ENCODE results near the gene LDLRAD3. TPM values are rescaled to one million over a fixed set of nuclear protein-coding genes. Genes with fewer than 3 reads are reported as not detected.
A peak's percentile ranks its signal among the peaks of the same experiment; 100 is the strongest.

Gene LDLRAD3
- total RNA-seq, 1 experiment from 2014 or later, result 11.4 TPM

- no peak for DNase-seq
- Histone ChIP-seq H3K36me3 (replicated peaks; ENCODE audit: control insufficient read depth, insufficient read depth, low read length) (no peaks in the 10 kb centered on the region), H3K27me3 (ENCODE audit: control insufficient read depth, insufficient read depth, low read length) (no peaks in the 10 kb centered on the region), H3K4me3 (ENCODE audit: insufficient read depth, low read depth, low read length) (no peak overlapping the region)
Measured at GRCh38 chr11:36191941-36192340, 248.1 kb downstream of the LDLRAD3 start.

- Histone ChIP-seq H3K36me3 (replicated peaks; ENCODE audit: control insufficient read depth, insufficient read depth, low read length) (no peaks in the 10 kb centered on the region), H3K27me3 (ENCODE audit: control insufficient read depth, insufficient read depth, low read length) (no peaks in the 10 kb centered on the region), H3K4me3 (ENCODE audit: insufficient read depth, low read depth, low read length) (no peak overlapping the region)
- DNase-seq, result no peak
Measured at GRCh38 chr11:36192425-36193289, 248.8 kb downstream of the LDLRAD3 start.

- Histone ChIP-seq H3K27me3 (ENCODE audit: control insufficient read depth, insufficient read depth, low read length) (no peaks in the 10 kb centered on the region), H3K4me3 (ENCODE audit: insufficient read depth, low read depth, low read length) (no peak overlapping the region), H3K36me3 (replicated peaks; ENCODE audit: control insufficient read depth, insufficient read depth, low read length) (no peaks in the 10 kb centered on the region)
- DNase-seq, result no peak
Measured at GRCh38 chr11:36193290-36193619, 249.4 kb downstream of the LDLRAD3 start.

- no peak for DNase-seq
- H3K27me3 ChIP-seq (ENCODE audit: control insufficient read depth, insufficient read depth, low read length), result no peaks in the 10 kb centered on the region
- H3K36me3 ChIP-seq (replicated peaks; ENCODE audit: control insufficient read depth, insufficient read depth, low read length), result no peaks in the 10 kb centered on the region
- H3K4me3 ChIP-seq (ENCODE audit: insufficient read depth, low read depth, low read length), result no peak overlapping the region
Measured at GRCh38 chr11:36193721-36194120, 249.9 kb downstream of the LDLRAD3 start.

GRCh38 chr11:36195496-36196354 is 251.9 kb downstream of the LDLRAD3 start:
- H3K27me3 ChIP-seq (ENCODE audit: control insufficient read depth, insufficient read depth, low read length), result no peaks in the 10 kb centered on the region
- H3K36me3 ChIP-seq (replicated peaks; ENCODE audit: control insufficient read depth, insufficient read depth, low read length), result no peaks in the 10 kb centered on the region
- no peak for DNase-seq
- H3K4me3 ChIP-seq (ENCODE audit: insufficient read depth, low read depth, low read length), result no peak overlapping the region

GRCh38 chr11:36196411-36196998 is 252.6 kb downstream of the LDLRAD3 start:
- no peaks in the 10 kb centered on the region for H3K36me3 ChIP-seq (replicated peaks; ENCODE audit: control insufficient read depth, insufficient read depth, low read length)
- no peak overlapping the region for H3K4me3 ChIP-seq (ENCODE audit: insufficient read depth, low read depth, low read length)
- no peaks in the 10 kb centered on the region for H3K27me3 ChIP-seq (ENCODE audit: control insufficient read depth, insufficient read depth, low read length)
- peak; percentile 23 for DNase-seq

GRCh38 chr11:36201411-36201810 is 257.5 kb downstream of the LDLRAD3 start:
- H3K4me3 ChIP-seq (ENCODE audit: insufficient read depth, low read depth, low read length), result no peak overlapping the region
- DNase-seq, result no peak
- no peaks in the 10 kb centered on the region for H3K27me3 ChIP-seq (ENCODE audit: control insufficient read depth, insufficient read depth, low read length)
- no peaks in the 10 kb centered on the region for H3K36me3 ChIP-seq (replicated peaks; ENCODE audit: control insufficient read depth, insufficient read depth, low read length)

- no peaks in the 10 kb centered on the region for H3K36me3 ChIP-seq (replicated peaks; ENCODE audit: control insufficient read depth, insufficient read depth, low read length)
- H3K27me3 ChIP-seq (ENCODE audit: control insufficient read depth, insufficient read depth, low read length), result no peaks in the 10 kb centered on the region
- H3K4me3 ChIP-seq (ENCODE audit: insufficient read depth, low read depth, low read length), result no peak overlapping the region
- no peak for DNase-seq
Measured at GRCh38 chr11:36205536-36205935, 261.7 kb downstream of the LDLRAD3 start.

GRCh38 chr11:36210529-36210928 is 266.7 kb downstream of the LDLRAD3 start:
- no peak for DNase-seq
- no peaks in the 10 kb centered on the region for H3K27me3 ChIP-seq (ENCODE audit: control insufficient read depth, insufficient read depth, low read length)
- no peaks in the 10 kb centered on the region for H3K36me3 ChIP-seq (replicated peaks; ENCODE audit: control insufficient read depth, insufficient read depth, low read length)
- H3K4me3 ChIP-seq (ENCODE audit: insufficient read depth, low read depth, low read length), result no peak overlapping the region

- no peaks in the 10 kb centered on the region for H3K36me3 ChIP-seq (replicated peaks; ENCODE audit: control insufficient read depth, insufficient read depth, low read length)
- no peaks in the 10 kb centered on the region for H3K27me3 ChIP-seq (ENCODE audit: control insufficient read depth, insufficient read depth, low read length)
- DNase-seq, result peak; percentile 50
- no peak overlapping the region for H3K4me3 ChIP-seq (ENCODE audit: insufficient read depth, low read depth, low read length)
Measured at GRCh38 chr11:36211761-36212430, 268.0 kb downstream of the LDLRAD3 start.

- no peaks in the 10 kb centered on the region for H3K27me3 ChIP-seq (ENCODE audit: control insufficient read depth, insufficient read depth, low read length)
- DNase-seq, result peak; percentile 38
- no peaks in the 10 kb centered on the region for H3K36me3 ChIP-seq (replicated peaks; ENCODE audit: control insufficient read depth, insufficient read depth, low read length)
- no peak overlapping the region for H3K4me3 ChIP-seq (ENCODE audit: insufficient read depth, low read depth, low read length)
Measured at GRCh38 chr11:36212564-36213392, 268.9 kb downstream of the LDLRAD3 start.

GRCh38 chr11:36213393-36213840 is 269.6 kb downstream of the LDLRAD3 start:
- DNase-seq, result no peak
- H3K4me3 ChIP-seq (ENCODE audit: insufficient read depth, low read depth, low read length), result no peak overlapping the region
- no peaks in the 10 kb centered on the region for H3K36me3 ChIP-seq (replicated peaks; ENCODE audit: control insufficient read depth, insufficient read depth, low read length)
- no peaks in the 10 kb centered on the region for H3K27me3 ChIP-seq (ENCODE audit: control insufficient read depth, insufficient read depth, low read length)

GRCh38 chr11:36214480-36214879 is 270.6 kb downstream of the LDLRAD3 start:
- no peak overlapping the region for H3K4me3 ChIP-seq (ENCODE audit: insufficient read depth, low read depth, low read length)
- no peaks in the 10 kb centered on the region for H3K36me3 ChIP-seq (replicated peaks; ENCODE audit: control insufficient read depth, insufficient read depth, low read length)
- no peaks in the 10 kb centered on the region for H3K27me3 ChIP-seq (ENCODE audit: control insufficient read depth, insufficient read depth, low read length)
- DNase-seq, result no peak

All from H7 (cell line).